ENCODE results near the gene LRP2BP.

The LRP2BP gene

DNA sequence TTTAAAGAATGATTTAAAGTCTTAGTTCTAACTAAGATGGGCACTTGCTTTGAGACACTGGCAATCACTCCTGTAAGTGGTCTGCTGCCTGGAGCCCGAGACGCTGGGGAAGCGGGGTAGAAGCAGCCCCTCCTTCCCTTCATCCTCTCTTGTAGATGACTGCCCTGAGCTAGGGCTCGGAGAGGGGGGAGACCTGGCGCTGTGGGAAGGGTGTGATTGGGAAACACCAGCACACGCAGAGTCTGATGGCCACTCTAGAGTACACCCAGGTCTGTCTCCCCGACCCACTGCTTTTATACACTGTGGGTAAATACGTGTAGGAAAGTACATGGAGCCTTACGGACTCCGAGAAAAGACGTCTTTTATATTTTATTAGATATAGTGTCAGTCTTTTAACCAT, 24.0 kb downstream of the LRP2BP start:
- TF ChIP-seq POLR2AphosphoS5 (IDR thresholded peaks at IDR 0.05; ENCODE audit: low read depth, low read length), result no peak
- no peak for TF ChIP-seq FOXP2 (optimal IDR thresholded peaks at IDR 0.05; ENCODE audit: borderline replicate concordance, extremely low read depth, extremely low read length, insufficient read depth)
- TF ChIP-seq SIN3A (IDR thresholded peaks at IDR 0.05; ENCODE audit: borderline replicate concordance, insufficient read depth, low read length), result no peak
- no peak for TF ChIP-seq TAF1 (IDR thresholded peaks at IDR 0.05; ENCODE audit: borderline replicate concordance, insufficient read depth, low read length)
- TF ChIP-seq REST (IDR thresholded peaks at IDR 0.05; ENCODE audit: insufficient read depth in 1 of 2, low read depth in 2 of 2, low read length in 2 of 2), result no peak

GRCh38 chr4:185370268-185370949, 25.3 kb downstream of the LRP2BP start:
- no peak for TF ChIP-seq TAF1 (IDR thresholded peaks at IDR 0.05; ENCODE audit: borderline replicate concordance, insufficient read depth, low read length)
- no peak for TF ChIP-seq SIN3A (IDR thresholded peaks at IDR 0.05; ENCODE audit: borderline replicate concordance, insufficient read depth, low read length)
- TF ChIP-seq FOXP2 (optimal IDR thresholded peaks at IDR 0.05; ENCODE audit: borderline replicate concordance, extremely low read depth, extremely low read length, insufficient read depth), result no peak
- TF ChIP-seq POLR2AphosphoS5 (IDR thresholded peaks at IDR 0.05; ENCODE audit: low read depth, low read length), result no peak
- no peak for TF ChIP-seq REST (IDR thresholded peaks at IDR 0.05; ENCODE audit: insufficient read depth in 1 of 2, low read depth in 2 of 2, low read length in 2 of 2)

DNA sequence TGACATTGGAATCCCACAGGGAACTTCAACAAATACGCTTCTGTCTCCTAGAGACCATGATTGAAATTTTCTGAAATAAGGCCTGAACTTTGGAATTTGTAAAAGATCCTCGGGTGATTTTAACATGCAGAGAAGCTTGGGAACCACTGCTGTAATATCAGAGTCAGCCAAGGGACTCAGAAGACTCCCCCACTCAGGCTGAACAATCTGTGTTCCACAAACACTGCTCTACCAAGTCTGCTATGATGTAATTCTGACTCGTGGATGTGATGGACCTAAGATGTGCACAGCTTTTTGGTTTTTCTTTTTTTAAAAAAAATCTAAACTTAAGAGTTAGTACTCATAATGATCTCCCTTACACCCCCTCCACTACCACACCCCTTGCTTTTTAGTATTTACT, 26.0 kb downstream of the LRP2BP start:
- TF ChIP-seq FOXP2 (optimal IDR thresholded peaks at IDR 0.05; ENCODE audit: borderline replicate concordance, extremely low read depth, extremely low read length, insufficient read depth), result no peak

- TF ChIP-seq SIN3A (IDR thresholded peaks at IDR 0.05; ENCODE audit: borderline replicate concordance, insufficient read depth, low read length) (no peak), FOXP2 (optimal IDR thresholded peaks at IDR 0.05; ENCODE audit: borderline replicate concordance, extremely low read depth, extremely low read length, insufficient read depth) (no peak), TAF1 (IDR thresholded peaks at IDR 0.05; ENCODE audit: borderline replicate concordance, insufficient read depth, low read length) (no peak), POLR2AphosphoS5 (IDR thresholded peaks at IDR 0.05; ENCODE audit: low read depth, low read length) (no peak), REST (IDR thresholded peaks at IDR 0.05; ENCODE audit: insufficient read depth in 1 of 2, low read depth in 2 of 2, low read length in 2 of 2) (no peak)
Observed at GRCh38 chr4:185364886-185365285, 30.8 kb downstream of the LRP2BP start.

- TF ChIP-seq SIN3A (IDR thresholded peaks at IDR 0.05; ENCODE audit: borderline replicate concordance, insufficient read depth, low read length) (no peak), POLR2AphosphoS5 (IDR thresholded peaks at IDR 0.05; ENCODE audit: low read depth, low read length) (no peak)
Observed at GRCh38 chr4:185363251-185363650, 32.5 kb downstream of the LRP2BP start.

GRCh38 chr4:185361872-185362271, 33.9 kb downstream of the LRP2BP start:
- TF ChIP-seq FOXP2 (optimal IDR thresholded peaks at IDR 0.05; ENCODE audit: borderline replicate concordance, extremely low read depth, extremely low read length, insufficient read depth) (no peak), SIN3A (IDR thresholded peaks at IDR 0.05; ENCODE audit: borderline replicate concordance, insufficient read depth, low read length) (no peak)
